ENCODE results near the gene MAMSTR. TPM values are rescaled to one million over a fixed set of nuclear protein-coding genes. Genes with fewer than 3 reads are reported as not detected.

The MAMSTR gene
- total RNA-seq, 1 donor from 2014 or later: 1.3 TPM

GRCh38 chr19:48755084-48755641, 35.6 kb upstream of the MAMSTR start, which contains the start of gene FGF21:
TSS of gene FGF21 (plus strand) at chr19:48755524. CDS start at chr19:48756237, 713 bp downstream.
- no peaks in the 10 kb centered on the region for H3K36me3 Mint-ChIP-seq (ENCODE audit: unreplicated experiment)
- peaks cover 9% of the 10 kb centered on the region for H3K4me1 Mint-ChIP-seq (ENCODE audit: unreplicated experiment)
- no peak within 1 kb of the TSS for H3K4me3 Mint-ChIP-seq (ENCODE audit: unreplicated experiment)
- no peak for TF ChIP-seq CTCF (IDR thresholded peaks at IDR 0.05)
- no peak within 1 kb of the TSS for H3K27ac Mint-ChIP-seq (ENCODE audit: unreplicated experiment)
- peaks cover 15% of the 10 kb centered on the region for H3K27me3 Mint-ChIP-seq (ENCODE audit: unreplicated experiment)
- no peaks in the 10 kb centered on the region for H3K9me3 Mint-ChIP-seq (ENCODE audit: unreplicated experiment)
- DNase-seq (ENCODE audit: extremely low spot score, unreplicated experiment): no peak

- no peaks in the 10 kb centered on the region for H3K36me3 Mint-ChIP-seq (ENCODE audit: unreplicated experiment)
- no peak for TF ChIP-seq CTCF (IDR thresholded peaks at IDR 0.05)
Measured at GRCh38 chr19:48752496-48753365, 33.2 kb upstream of the MAMSTR start, which contains the start of gene FUT1. TSS of gene FUT1 (minus strand) at chr19:48752641. CDS start at chr19:48751281, 1,360 bp downstream.

GRCh38 chr19:48751845-48752495, 32.4 kb upstream of the MAMSTR start:
- no peak for TF ChIP-seq CTCF (IDR thresholded peaks at IDR 0.05)
- Mint-ChIP-seq H3K4me1 (ENCODE audit: unreplicated experiment) (peaks cover 11% of the 10 kb centered on the region), H3K36me3 (ENCODE audit: unreplicated experiment) (no peaks in the 10 kb centered on the region), H3K27me3 (ENCODE audit: unreplicated experiment) (peaks cover 15% of the 10 kb centered on the region), H3K9me3 (ENCODE audit: unreplicated experiment) (no peaks in the 10 kb centered on the region), H3K27ac (ENCODE audit: unreplicated experiment) (no peak overlapping the region), H3K4me3 (ENCODE audit: unreplicated experiment) (peak overlapping the region; percentile 48)
- DNase-seq (ENCODE audit: extremely low spot score, unreplicated experiment): no peak

More at GRCh38 chr19:48752496-48753365, 33.2 kb upstream of the MAMSTR start, which contains the start of gene FUT1:
- Mint-ChIP-seq H3K27me3 (ENCODE audit: unreplicated experiment) (peaks cover 15% of the 10 kb centered on the region), H3K4me1 (ENCODE audit: unreplicated experiment) (peaks cover 9% of the 10 kb centered on the region), H3K27ac (ENCODE audit: unreplicated experiment) (no peak within 1 kb of the TSS), H3K4me3 (ENCODE audit: unreplicated experiment) (peak within 1 kb of the TSS; percentile 48), H3K9me3 (ENCODE audit: unreplicated experiment) (no peaks in the 10 kb centered on the region)
- DNase-seq (ENCODE audit: extremely low spot score, unreplicated experiment): no peak

GRCh38 chr19:48750771-48751504, 31.4 kb upstream of the MAMSTR start:
- Mint-ChIP-seq H3K4me1 (ENCODE audit: unreplicated experiment) (peaks cover 13% of the 10 kb centered on the region), H3K27ac (ENCODE audit: unreplicated experiment) (no peak overlapping the region), H3K4me3 (ENCODE audit: unreplicated experiment) (no peak overlapping the region), H3K36me3 (ENCODE audit: unreplicated experiment) (no peaks in the 10 kb centered on the region), H3K27me3 (ENCODE audit: unreplicated experiment) (peaks cover 15% of the 10 kb centered on the region), H3K9me3 (ENCODE audit: unreplicated experiment) (no peaks in the 10 kb centered on the region)
- TF ChIP-seq CTCF (IDR thresholded peaks at IDR 0.05): no peak
- no peak for DNase-seq (ENCODE audit: extremely low spot score, unreplicated experiment)

Data from osteocyte (in vitro differentiated cells).